GM21717 (cell line): ENCODE data around the gene NUMA1.

ENCODE experiments used
- ATAC-seq: cut with Tn5 transposase; IDR thresholded peaks from one replicate; pipeline ENCODE4 v1.9.1; 2021; ENCODE audit warnings: mild to moderate bottlenecking, moderate library complexity; ENCODE audit not compliant: unreplicated experiment

The NUMA1 gene, protein sequence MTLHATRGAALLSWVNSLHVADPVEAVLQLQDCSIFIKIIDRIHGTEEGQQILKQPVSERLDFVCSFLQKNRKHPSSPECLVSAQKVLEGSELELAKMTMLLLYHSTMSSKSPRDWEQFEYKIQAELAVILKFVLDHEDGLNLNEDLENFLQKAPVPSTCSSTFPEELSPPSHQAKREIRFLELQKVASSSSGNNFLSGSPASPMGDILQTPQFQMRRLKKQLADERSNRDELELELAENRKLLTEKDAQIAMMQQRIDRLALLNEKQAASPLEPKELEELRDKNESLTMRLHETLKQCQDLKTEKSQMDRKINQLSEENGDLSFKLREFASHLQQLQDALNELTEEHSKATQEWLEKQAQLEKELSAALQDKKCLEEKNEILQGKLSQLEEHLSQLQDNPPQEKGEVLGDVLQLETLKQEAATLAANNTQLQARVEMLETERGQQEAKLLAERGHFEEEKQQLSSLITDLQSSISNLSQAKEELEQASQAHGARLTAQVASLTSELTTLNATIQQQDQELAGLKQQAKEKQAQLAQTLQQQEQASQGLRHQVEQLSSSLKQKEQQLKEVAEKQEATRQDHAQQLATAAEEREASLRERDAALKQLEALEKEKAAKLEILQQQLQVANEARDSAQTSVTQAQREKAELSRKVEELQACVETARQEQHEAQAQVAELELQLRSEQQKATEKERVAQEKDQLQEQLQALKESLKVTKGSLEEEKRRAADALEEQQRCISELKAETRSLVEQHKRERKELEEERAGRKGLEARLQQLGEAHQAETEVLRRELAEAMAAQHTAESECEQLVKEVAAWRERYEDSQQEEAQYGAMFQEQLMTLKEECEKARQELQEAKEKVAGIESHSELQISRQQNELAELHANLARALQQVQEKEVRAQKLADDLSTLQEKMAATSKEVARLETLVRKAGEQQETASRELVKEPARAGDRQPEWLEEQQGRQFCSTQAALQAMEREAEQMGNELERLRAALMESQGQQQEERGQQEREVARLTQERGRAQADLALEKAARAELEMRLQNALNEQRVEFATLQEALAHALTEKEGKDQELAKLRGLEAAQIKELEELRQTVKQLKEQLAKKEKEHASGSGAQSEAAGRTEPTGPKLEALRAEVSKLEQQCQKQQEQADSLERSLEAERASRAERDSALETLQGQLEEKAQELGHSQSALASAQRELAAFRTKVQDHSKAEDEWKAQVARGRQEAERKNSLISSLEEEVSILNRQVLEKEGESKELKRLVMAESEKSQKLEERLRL (N-terminal part only)

DNA sequence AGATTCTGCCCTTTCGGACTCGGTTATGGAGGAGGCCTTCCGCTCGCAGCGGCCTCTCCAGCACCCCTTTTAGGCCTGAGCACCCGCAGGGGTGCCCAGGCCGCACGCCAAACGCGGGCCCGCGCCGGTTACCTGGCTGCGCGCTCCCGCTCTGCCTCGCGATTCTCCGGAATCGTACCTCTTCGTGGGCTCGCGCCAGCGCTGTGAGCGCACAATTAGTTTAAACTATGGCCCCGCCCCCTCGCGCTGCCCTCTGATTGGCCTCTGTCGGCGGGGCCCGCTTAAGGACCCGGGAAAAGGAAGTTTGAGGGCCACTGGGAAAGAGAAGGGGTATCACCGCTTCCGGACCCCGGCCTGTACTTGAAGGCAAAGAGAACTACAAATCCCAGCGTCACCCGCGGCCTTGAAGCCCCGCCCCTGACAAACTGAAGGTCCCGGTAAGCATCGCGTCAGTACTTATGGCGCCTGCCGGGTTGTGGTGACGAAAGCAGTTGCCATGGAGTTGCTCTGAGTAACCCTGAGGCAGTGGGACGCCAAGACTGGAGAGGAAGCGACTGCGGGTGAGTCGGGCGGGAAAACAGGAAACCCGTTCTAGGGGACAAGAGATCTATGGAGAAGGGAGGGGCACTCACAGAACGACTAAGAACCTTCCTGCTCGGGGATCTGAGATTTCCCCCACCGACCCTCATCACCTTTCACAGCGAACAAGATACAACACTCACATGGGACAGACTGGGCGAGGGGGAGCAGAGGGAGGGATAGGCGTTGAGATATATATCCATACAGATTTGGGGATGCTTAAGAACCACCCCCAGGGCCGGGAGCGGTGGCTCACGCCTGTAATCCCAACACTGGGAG is at the start of gene NUMA1, which contains the start of gene LRRC51:
NUMA1 (minus strand) TSS at position 217 of the 858 bp plus-strand sequence. CDS start 44,599 bp downstream, outside the sequence.
LRRC51 (plus strand) TSS at position 525 of the 858 bp plus-strand sequence. CDS start 8,234 bp downstream, outside the sequence.
- peak; percentile 91 for ATAC-seq

DNA sequence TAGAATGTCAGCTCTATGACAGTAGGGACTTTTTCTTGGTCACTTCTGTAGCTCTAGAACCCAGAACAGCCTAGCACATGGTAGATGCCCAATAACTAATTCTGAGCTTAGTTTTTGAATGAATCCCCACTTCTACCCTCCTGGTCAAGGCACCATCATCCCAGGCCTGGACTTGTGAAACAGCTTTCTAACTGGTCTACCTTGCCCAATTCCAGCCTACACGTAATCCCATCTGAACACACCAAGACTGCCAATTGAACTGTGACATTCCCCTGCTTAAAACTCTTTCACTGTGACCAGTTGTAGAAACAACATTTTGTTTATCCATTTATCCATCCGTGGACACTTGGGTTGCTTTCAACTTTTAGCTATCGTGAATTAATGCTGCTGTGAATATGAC is 49.0 kb upstream of the NUMA1 start:
- ATAC-seq: no peak

DNA sequence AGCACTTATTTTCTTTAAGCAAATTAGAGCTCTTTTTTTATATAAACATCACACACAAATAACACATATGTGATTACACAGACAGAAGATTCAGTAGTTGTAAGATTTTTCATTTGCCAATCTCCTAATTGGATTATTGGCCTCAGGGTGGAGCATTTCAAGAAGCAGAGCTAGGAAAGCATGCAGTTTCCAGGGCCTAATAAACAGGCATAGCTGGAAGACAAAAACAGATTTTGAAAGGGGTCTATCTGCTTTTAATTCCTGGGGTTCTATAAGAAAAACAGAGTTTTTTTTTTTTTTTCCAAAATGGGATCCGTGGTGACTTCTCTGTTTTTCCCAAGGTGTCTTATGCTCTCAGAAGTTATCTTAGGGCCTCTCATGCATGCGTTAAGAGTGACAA is 47.6 kb upstream of the NUMA1 start:
- no peak for ATAC-seq

DNA sequence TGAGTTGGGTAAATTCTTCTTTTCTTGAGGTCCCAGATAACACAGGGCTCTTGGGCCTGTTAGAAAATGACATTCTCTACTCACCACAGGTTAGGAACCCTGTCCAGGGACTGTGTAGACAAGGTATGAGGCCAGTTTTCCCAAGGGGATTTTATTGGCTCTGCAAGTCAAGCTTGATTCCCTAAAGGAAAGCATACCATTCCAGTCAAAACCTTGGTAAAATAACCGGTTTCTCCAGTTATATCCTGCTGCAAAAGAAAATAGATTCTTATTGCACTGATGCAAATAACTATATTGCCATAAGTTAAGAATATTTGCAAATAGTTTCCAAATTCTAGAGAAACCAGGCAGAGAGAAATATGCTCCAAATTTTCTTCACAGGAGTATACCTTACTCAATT is 45.6 kb upstream of the NUMA1 start:
- no peak for ATAC-seq

DNA sequence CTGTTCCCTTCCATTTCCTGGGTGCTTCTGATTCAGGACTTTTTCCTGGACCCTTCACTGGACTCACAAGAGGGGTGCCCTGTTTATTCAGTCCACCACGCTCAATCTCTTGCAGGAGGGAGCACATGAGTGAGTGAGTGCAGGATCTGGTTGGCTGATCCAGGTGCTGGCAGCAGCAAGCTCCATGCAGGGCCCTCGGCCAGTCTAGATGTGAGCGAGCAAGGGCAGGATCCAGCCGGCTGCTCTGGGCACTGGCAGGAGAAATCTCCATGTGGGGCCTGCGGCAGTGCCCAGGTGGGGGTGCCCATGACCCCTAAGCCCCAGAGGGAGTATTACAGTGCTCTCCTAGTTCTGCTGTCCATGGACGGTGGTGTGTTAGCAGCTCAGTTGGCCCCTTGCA is 43.7 kb upstream of the NUMA1 start:
- ATAC-seq: no peak

DNA sequence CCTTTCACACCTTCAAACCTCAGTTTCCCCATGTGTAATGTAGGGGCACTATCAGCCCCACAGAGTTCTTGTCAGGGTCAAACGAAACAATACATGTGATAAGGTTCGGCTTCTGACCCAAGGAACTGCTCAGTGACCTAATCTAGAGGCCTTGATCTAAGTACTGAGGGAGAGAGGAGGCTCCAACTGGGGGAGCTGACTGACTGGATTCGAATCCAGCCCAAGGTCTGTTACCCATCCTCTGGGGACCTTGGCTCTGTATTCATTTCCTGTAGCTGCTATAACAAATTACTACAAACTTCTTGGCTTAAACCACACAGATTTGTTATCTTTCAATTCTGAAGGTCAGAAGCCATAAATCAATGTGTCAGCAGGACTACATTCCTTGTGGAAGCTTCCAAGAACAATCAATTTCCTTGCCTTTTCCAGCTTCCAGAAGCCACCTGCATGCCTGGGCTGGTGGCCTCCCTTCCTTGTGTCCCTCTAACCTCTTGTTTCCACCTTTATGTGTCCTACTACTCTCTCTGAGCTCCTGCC is 42.8 kb upstream of the NUMA1 start:
- ATAC-seq: no peak

DNA sequence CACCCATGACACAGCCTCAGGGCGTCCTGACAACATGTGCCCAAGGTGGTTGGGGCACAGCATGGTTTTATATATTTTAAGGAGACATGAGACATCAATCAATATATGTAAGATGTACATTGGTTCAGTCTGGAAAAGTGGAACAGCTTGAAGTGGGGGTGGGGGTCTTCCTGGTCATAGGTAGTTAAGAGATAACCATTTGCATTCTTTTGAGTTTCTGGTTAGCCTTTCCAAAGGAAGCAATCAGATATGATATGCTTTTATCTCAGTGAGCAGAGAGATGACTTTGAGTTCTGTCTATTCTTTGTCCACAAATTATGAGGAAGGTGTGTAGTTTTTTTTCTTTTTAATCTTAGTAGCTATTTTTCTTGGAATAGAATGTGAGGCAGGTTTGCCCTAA is 42.3 kb upstream of the NUMA1 start:
- ATAC-seq: no peak

DNA sequence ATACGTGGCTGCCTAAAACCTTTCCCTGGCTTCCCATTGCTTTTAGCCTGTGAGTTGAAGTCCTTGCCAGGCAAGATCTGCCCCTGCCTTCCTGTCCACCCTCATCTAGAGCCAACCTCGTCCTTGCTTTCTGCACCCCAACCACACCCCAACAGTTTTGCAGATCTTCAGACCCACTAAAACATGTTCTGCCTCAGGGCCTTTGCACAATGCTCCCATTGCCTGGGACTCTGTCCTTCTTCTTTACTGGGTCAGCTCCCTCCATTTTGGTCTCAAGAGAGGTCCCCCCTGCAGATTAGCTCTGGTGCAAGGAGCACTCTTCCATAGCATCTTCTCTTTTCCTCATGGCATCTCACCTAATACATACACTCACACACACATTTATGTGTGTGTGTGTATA is 40.6 kb upstream of the NUMA1 start:
- ATAC-seq: no peak

DNA sequence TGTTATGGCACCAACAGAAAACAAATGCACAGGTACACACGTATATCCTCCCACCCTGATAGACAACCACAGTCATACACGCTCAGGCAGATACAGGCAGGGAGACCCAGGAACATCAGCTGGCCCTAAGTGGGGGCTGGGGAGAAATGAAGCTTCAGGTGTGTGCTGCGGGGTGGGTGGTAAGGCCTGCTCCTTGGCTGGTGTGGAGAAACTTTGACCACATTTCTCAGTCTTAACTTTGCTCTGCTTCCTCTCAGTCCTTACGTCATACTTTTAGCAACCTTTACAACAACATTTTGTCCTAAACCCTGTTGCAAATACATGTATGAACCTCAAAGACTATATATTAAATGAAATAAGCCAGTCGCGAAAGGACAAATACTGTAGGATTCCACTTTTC is 38.9 kb upstream of the NUMA1 start:
- ATAC-seq: no peak

DNA sequence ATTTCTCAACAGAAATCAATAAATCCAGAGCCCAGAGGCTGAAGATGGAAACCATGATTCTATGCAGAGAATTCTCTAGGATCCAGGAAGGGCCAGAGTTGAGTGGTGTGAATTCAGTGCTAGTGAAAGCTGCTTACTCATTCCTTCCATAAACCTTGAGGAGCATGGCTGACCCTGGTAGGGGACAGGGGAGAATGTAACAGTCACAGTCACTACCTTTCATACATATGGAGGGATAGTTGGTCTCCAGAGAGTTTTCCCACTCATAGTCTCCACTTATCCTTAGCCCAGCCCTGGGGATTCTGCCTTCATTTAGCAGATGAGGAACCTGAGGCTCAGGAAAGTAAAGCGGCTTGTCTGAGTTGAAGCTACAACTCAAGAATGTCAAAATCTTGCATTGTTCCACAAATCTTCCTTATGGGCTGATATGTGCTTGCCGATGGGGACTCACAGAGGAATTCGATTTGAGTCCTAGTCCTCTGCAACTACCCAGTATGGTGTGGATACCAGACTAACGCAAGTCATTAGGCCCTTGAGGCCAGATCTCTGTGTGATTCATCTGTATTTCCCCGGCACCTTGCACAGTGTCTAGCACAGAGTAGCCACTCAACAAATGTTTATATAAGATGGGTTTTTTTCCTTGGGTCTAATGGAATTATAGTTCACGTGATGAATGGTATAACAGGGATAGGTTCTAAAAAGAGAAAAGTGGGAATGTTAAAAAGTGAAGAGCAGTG is 35.8 kb upstream of the NUMA1 start:
- no peak for ATAC-seq

DNA sequence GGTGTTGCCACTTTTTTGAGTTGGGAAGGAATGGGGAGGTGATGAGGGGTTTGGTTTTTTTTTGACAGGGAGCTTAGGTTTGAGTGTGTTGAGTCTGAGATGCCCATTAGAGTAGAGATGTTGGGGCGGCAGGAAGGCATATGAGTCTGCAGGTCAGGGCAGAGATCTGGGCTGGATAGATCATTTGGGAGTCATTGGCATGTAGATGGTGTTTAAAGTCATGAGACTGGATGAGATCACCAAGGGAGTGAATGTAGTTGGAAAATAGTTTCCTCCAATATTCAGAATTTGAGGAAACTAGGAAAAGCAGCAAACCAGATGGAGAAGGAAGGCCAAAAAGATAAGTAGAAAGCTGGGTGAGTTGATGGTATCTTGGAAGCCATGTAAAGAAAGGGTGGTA is 34.2 kb upstream of the NUMA1 start:
- ATAC-seq: no peak

DNA sequence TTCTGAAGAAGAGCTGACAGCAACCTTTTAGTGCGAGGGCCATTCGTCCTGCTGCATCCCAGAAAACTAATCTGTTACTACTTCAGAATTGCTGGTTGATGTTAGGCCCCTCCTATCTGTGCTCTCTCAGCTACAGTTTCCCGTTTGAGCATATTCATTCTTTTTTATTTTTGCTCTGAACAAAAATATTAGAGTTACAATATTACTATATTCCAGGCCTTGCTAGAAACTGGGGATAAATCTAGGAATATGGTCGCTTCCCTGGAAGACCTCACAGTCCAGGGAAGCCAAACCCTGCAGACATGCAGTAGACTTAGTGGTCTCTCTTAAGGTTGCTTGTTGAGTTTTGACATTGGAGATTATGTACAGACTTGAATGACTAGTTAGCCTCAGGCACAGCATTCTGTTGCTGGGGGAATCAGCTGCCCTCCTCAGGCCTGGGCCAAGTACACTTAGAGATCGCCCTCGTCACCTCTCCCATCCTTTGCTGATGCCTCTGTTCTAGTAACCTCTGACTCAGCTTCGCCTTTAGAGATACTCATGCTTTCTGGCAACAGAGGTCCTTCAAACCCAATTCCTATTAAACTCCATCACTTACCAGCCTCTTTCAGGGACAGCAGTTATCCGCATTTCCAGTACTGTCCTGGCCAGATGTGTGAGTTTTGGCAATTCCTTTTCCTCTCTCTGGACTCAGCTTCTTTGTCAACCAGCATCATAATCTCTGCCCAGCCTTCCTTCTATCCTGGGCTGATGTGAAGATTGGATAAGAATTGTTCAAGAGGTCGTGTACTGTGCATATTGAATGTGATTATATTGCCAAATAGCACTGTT is 32.9 kb upstream of the NUMA1 start:
- ATAC-seq: no peak

DNA sequence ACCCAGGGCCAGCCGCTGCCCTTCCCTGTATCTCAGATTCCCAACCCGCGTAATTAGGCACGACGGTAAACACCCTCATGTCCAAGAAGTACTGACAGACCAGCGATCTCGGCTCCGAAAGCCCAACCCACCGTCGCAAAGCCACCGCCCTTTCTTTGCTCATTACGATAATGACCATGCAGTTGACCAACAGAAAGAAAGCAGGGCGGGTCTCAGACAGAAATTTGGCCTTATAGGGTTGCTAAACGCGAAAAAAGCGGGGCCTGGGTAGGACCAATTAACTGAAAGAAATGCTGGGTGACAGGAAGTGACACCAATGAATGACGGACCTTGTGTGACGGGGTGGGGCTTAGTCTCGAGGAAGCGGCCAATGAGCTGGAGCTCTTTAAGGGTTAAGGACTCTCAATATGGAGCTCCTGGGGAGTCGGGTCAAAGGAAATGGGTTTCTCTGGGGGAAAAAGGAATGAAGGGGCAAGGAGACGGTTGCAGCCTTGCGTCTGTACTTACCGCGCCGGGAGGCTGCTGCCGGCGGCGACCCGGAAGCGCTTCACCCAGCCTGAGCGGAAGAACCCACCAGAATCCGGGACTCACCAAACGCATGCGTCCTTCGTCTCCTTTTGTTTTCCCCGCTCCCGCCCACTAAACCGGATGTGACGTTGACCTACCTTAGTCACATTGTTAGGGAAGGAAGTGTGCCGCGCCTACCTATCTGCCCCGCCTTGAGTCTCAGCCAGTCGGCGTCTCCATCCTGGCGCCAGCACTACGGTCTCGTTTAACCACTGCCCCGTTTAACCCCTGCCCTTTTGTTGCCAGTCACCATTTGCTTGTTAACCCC is 32.0 kb upstream of the NUMA1 start, which contains the start of gene ANAPC15:
ANAPC15 (minus strand) TSS at position 553 of the 835 bp plus-strand sequence. CDS start 1,419 bp downstream, outside the sequence.
- ATAC-seq: peak; percentile 79

DNA sequence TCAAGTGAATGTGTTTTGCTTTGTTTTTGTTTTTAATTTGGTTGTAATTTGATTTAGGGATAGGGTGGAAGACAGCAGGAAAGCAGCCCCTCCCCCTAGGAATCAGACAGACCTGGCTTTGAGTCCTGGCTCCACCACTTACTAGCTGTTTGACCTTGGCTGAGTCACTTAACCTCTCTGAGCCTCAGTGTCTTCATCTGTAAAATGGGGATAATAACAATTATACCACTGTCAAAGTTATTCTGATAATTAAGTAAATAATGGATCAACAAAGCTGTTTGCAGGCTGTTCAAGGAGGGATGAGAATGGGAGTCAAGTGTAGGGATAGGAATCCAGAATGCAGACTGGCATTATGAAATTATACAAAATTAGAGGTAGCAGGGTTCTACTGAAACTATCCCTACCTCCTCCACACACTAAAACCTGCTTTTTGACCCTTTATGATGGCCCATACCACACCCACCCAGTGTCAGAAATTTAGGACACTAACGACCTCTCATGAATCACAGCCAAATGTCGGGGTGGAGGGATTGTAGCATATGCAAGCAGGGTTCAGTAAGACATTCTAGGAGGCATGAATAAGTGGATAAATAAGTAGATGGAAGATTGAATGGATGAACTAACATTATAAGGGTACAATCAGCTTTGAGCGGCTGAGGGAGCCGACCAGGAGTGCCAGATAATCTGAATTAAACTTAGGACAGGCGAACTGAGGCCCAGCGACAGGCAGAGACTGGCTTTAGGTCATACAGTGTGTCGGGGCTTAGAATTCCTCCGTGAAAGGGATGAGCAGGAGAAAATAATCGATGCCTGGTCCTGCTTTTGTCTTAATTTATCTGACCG is 31.2 kb upstream of the NUMA1 start:
- no peak for ATAC-seq

DNA sequence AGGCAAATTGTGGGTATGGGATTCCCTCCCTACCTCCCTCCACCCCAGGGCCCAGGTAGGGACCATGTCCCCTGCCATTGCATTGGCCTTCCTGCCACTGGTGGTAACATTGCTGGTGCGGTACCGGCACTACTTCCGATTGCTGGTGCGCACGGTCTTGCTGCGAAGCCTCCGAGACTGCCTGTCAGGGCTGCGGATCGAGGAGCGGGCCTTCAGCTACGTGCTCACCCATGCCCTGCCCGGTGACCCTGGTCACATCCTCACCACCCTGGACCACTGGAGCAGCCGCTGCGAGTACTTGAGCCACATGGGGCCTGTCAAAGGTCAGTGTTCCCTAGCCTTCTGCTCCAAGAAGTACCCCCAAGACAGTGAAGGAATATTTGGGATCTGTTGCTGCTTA is 25.5 kb upstream of the NUMA1 start, which contains the start of gene TOMT:
TOMT (plus strand) TSS at position 37 of the 400 bp plus-strand sequence; CDS start at position 65, 28 bp downstream.
- ATAC-seq: no peak

DNA sequence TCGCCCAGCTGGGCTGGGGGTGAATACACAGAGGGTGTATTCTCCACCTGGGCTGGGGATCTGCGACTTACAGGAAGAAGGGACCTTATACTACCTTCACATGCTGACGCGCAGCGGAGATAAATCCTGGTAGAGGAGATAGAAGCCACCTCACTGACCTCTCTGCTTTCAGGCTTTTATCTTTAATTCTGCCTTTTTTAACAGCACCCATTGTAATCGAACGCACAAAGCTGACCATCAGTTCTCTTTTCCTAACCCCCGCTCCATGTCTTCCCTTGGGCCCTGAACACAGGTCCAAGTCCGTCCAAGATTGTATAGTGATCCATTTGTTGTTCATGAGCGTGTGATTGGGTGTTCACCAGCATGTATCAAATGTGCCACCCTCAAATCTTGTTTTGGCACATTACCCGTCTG is 23.4 kb upstream of the NUMA1 start:
- no peak for ATAC-seq
